Measurements from ENCODE around the gene CYP46A1.

The CYP46A1 gene

DNA sequence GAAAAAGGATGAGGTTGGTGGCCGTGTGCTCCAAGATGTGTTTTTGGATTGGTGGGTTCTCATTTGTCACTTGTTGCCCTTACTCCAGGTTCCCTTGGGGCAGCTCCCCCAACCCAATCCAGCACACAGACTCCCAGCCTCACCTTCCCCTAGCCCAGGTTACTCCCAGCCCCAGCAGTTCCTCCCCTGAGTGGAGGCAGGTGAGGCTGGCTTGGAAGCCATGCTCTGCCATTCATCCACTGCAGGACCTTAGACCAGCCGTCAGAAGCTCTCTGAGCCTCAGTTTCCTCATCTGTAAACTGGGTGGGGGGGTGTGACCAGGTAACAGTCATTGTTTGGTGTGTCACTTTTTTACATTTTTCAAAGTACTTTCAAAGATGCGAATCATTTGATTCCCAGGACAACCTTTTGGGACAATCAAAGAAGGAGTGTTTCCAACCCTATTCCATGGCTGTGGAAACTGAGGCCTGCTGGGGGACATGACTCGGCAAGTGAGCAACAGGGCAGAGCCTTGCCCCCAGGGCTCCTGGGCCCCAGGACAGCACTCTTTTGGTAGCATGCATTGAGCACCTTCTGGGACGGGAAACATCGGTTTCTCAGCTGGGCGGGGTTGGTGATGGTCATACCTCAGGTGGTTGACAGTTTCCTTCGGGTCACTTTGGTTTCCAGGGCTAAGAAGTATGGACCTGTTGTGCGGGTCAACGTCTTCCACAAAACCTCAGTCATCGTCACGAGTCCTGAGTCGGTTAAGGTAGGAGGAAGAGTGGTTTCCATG is 7.2 kb downstream of the CYP46A1 start:
- H3K27me3 Mint-ChIP-seq: peaks cover 35 to 54% of the 10 kb centered on the region in 2 donors
- no peak overlapping the region for H3K27ac Mint-ChIP-seq
- no peak for DNase-seq
- no peaks in the 10 kb centered on the region for H3K36me3 Mint-ChIP-seq (ENCODE audit: insufficient read depth)
- no peak overlapping the region for H3K4me3 Mint-ChIP-seq
- no peak for ATAC-seq (replicated peaks)
- peaks cover 7 to 12% of the 10 kb centered on the region in 2 donors for H3K4me1 Mint-ChIP-seq (ENCODE audit: low read depth in 2 of 2)
- no peaks in the 10 kb centered on the region for H3K9me3 Mint-ChIP-seq

DNA sequence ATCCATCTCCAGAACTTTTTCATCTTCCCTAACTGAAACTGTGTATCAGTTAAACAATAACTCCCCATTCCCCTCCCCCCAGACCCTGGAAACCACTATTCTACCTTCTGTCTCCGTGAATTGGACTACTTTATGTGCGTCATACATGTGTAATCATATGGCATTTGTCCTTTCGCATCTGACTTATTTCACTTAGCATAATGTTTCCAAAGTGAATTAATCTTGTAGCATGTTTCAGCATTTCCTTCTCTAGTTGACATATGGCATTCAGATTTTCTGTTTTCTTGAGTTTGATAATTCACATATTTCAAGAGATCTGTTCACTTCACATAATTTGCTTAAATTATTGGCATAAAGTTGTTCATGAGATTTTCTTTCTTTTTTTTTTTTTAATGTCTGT is 9.8 kb downstream of the CYP46A1 start:
- no peak for ATAC-seq (replicated peaks)
- Mint-ChIP-seq H3K4me3 (no peak overlapping the region), H3K36me3 (ENCODE audit: insufficient read depth) (no peaks in the 10 kb centered on the region), H3K27me3 (peaks cover 27 to 37% of the 10 kb centered on the region in 2 donors), H3K9me3 (no peaks in the 10 kb centered on the region), H3K27ac (no peak overlapping the region), H3K4me1 (ENCODE audit: low read depth in 2 of 2) (peaks cover under 1 to 7% of the 10 kb centered on the region in 2 donors)
- DNase-seq: no peak

DNA sequence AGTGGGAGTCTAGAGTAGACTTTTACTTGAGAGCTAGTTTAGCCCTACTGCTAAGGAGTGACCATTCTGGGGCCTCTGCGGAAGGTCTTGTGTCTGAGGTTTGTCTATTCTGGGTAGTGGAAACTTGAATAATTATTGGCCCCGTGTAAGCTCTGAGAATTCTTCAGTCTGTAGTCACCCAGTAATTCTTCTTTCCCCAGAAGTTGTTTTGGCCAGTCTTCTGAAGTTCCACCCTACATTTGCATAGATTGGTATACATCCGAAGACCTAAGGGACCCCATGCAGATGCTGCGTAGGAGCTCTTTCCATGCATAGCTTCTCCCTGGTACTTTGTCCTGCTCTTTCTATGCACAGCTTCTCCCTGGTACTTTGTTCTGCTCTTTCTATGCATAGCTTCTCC is 12.8 kb downstream of the CYP46A1 start:
- Mint-ChIP-seq H3K4me3 (no peak overlapping the region), H3K27ac (no peak overlapping the region)

DNA sequence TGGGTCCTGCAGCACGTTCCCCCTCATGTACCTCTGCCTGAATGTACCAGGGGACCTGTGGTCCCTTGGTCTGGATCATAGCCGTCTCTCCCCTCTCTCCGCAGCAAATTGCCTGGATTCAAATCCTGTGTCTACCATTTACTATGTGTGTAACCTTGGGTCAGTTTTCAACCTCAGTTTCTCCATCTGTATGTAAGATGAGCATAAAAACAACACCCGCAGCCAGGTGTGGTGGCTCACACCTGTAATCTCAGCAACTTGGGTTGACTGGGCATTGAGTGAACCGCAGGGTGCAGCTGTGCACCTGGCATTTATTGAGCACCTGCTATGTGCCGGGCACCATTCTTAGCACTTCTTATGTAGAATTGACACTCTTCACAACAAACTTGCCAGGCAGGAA is 14.1 kb downstream of the CYP46A1 start:
- H3K4me1 Mint-ChIP-seq (ENCODE audit: low read depth in 2 of 2): peaks cover 6 to 12% of the 10 kb centered on the region in 2 donors
- DNase-seq (no peak), ATAC-seq (replicated peaks) (no peak)
- peaks cover 6 to 11% of the 10 kb centered on the region in 2 donors for H3K27me3 Mint-ChIP-seq
- no peak overlapping the region for H3K27ac Mint-ChIP-seq
- no peaks in the 10 kb centered on the region for H3K36me3 Mint-ChIP-seq (ENCODE audit: insufficient read depth)
- peaks cover 5 to 12% of the 10 kb centered on the region in 2 donors for H3K9me3 Mint-ChIP-seq
- no peak overlapping the region for H3K4me3 Mint-ChIP-seq

More for the DNA sequence above, 12.8 kb downstream of the CYP46A1 start:
- H3K9me3 Mint-ChIP-seq: peaks cover 0 to 2% of the 10 kb centered on the region in 2 donors
- H3K4me1 Mint-ChIP-seq (ENCODE audit: low read depth in 2 of 2): peaks cover 6 to 12% of the 10 kb centered on the region in 2 donors
- no peak for DNase-seq
- H3K36me3 Mint-ChIP-seq (ENCODE audit: insufficient read depth): no peaks in the 10 kb centered on the region
- ATAC-seq (replicated peaks): no peak
- H3K27me3 Mint-ChIP-seq: peaks cover 6 to 8% of the 10 kb centered on the region in 2 donors

DNA sequence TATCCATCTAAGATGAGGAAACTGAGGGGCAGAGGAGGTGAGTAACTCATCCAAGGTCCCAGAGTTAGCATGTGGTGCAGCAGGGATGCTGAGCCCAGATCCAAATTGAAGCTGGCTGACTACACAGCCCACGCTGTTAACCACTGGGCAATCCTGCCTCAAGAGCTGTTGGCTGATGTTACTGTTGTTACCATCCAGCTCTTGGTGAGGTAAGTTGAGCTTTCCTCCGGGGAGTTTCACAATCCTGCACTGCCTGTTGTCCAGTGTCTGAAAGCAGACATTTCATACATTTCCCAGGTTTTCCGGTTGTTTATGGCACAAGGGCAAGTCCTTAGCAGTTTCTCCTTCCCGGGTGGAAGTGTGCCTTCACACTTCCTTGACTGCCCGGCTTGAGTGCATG is 14.5 kb downstream of the CYP46A1 start:
- H3K4me3 Mint-ChIP-seq: peak overlapping the region in 1 of 2 donors; percentile 51
- DNase-seq (no peak), ATAC-seq (replicated peaks) (no peak)
- H3K4me1 Mint-ChIP-seq (ENCODE audit: low read depth in 2 of 2): peaks cover 6 to 12% of the 10 kb centered on the region in 2 donors
- peak overlapping the region in 1 of 2 donors; percentile 41 for H3K27ac Mint-ChIP-seq
- H3K27me3 Mint-ChIP-seq: peaks cover 9 to 15% of the 10 kb centered on the region in 2 donors
- H3K36me3 Mint-ChIP-seq (ENCODE audit: insufficient read depth): no peaks in the 10 kb centered on the region
- H3K9me3 Mint-ChIP-seq: peaks cover 9 to 16% of the 10 kb centered on the region in 2 donors

DNA sequence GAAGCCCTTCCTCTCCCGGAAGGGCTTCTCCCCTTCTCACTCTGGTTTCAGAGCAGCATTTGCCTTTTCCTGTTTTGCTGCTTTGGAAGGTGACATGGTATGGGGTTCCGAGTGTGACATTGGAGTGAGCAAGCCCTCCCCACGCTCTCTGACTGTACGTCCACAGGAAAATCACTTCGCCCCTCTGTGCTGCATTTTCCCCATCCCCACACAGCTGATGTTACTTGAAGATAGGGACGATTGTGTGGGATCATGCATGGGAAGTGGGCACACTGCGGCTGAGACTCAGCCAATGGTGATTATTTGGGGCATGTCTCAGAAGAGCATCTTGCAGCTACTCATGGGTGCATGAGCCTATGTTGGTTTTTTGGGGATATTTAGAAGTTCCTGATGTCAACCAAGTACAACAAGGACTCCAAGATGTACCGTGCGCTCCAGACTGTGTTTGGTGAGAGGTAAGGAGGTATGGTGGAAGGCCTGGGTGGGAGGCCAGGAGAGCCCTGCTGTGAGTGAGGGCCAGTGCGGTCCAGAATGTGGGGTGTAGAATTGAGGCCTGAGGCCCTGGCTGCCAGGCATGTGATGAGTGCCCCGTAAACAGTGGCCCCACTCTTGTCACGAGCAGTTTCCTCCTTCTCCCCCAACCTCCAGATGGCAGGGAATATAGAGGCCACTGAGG is 15.1 kb downstream of the CYP46A1 start:
- H3K4me1 Mint-ChIP-seq (ENCODE audit: low read depth in 2 of 2): peaks cover 6 to 12% of the 10 kb centered on the region in 2 donors
- peaks cover 9 to 18% of the 10 kb centered on the region in 2 donors for H3K9me3 Mint-ChIP-seq
- H3K27ac Mint-ChIP-seq: peak overlapping the region in 1 of 2 donors; percentile 41
- H3K4me3 Mint-ChIP-seq: peak overlapping the region in 1 of 2 donors; percentile 51
- ATAC-seq (replicated peaks): peak; percentile 29
- no peaks in the 10 kb centered on the region for H3K36me3 Mint-ChIP-seq (ENCODE audit: insufficient read depth)
- no peak for DNase-seq
- peaks cover 11 to 19% of the 10 kb centered on the region in 2 donors for H3K27me3 Mint-ChIP-seq

DNA sequence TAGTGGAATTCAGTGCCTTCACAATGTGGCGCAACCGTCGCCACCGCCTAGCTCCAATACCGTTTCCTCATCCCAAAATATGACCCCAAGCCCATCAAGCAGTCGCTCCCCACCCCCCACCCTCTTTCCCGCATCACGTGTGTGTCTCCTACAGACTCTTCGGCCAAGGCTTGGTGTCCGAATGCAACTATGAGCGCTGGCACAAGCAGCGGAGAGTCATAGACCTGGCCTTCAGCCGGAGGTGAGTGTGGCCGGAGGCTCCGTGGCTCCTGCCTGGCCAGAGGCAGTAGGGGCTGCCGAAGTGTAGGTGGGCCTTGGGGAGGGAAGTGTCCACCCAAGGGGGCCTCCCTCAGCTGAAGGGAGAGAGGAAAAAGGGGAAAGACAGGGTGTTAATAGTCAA is 15.8 kb downstream of the CYP46A1 start:
- Mint-ChIP-seq H3K9me3 (peaks cover 9 to 18% of the 10 kb centered on the region in 2 donors), H3K4me1 (ENCODE audit: low read depth in 2 of 2) (peaks cover 6 to 12% of the 10 kb centered on the region in 2 donors), H3K27me3 (peaks cover 17 to 26% of the 10 kb centered on the region in 2 donors), H3K4me3 (no peak overlapping the region), H3K27ac (no peak overlapping the region), H3K36me3 (ENCODE audit: insufficient read depth) (no peaks in the 10 kb centered on the region)
- ATAC-seq (replicated peaks) (no peak), DNase-seq (no peak)

DNA sequence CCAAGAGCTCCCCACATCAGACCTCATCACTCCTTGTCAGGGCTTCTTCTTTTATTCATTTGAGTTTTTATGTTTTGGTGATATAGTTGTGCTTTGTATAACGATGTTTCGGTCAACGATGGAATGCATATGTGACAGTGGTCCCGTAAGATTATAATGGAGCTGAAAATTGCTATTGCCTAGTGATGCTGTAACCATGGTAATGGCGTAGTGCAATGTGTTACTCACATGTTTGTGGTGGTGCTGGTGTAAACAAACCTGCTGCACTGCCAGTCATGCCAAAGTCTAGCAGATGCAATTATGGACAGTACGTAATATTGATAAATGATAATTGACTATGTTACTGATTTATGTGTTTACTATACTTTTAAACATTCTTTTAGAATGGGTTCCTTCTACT is 16.3 kb downstream of the CYP46A1 start:
- Mint-ChIP-seq H3K4me1 (ENCODE audit: low read depth in 2 of 2) (peaks cover 6 to 12% of the 10 kb centered on the region in 2 donors), H3K4me3 (no peak overlapping the region), H3K9me3 (peaks cover 9 to 18% of the 10 kb centered on the region in 2 donors), H3K36me3 (ENCODE audit: insufficient read depth) (no peaks in the 10 kb centered on the region), H3K27me3 (peaks cover 18 to 27% of the 10 kb centered on the region in 2 donors), H3K27ac (no peak overlapping the region)
- DNase-seq: no peak
- no peak for ATAC-seq (replicated peaks)

DNA sequence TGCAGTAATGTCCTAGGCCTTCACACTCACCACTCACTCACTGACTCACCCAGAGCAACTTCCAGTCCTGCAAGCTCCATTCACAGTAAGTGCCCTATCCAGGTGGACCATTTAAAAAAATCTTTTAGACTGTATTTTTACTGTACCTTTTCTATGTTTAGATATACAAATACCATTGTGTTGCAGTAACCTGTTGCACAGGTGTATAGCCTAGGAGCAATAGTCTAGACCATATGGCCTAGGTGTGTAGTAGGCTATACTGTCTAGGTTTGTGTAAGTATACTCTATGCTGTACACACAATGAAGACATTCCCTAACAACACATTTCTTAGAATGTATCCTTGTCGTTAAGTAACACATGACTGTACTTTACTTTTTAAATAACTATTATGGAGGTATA is 17.2 kb downstream of the CYP46A1 start:
- Mint-ChIP-seq H3K27ac (no peak overlapping the region), H3K9me3 (peaks cover 9 to 18% of the 10 kb centered on the region in 2 donors), H3K27me3 (peaks cover 18 to 31% of the 10 kb centered on the region in 2 donors), H3K4me3 (no peak overlapping the region), H3K4me1 (ENCODE audit: low read depth in 2 of 2) (peaks cover 6 to 12% of the 10 kb centered on the region in 2 donors), H3K36me3 (ENCODE audit: insufficient read depth) (no peaks in the 10 kb centered on the region)
- ATAC-seq (replicated peaks) (no peak), DNase-seq (no peak)

DNA sequence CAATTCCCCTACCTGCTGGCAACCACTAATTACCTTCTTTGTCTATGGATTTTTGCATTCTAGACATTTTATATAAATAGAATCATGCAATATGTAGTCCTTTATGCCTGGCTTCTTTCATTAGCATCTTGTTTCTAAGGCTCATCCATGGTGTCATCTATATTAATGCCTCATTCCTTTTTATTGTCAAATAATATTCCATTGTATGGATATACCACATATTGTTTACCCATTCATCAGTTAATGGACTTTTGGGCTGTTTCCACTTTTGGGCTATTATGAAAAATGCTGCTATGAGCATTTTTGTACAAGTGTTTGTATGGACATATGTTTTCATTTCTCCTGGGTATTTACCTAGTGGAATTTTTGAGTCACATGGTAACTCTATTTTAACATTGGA is 18.0 kb downstream of the CYP46A1 start:
- Mint-ChIP-seq H3K36me3 (ENCODE audit: insufficient read depth) (no peaks in the 10 kb centered on the region), H3K4me3 (no peak overlapping the region), H3K27me3 (peaks cover 18 to 40% of the 10 kb centered on the region in 2 donors), H3K4me1 (ENCODE audit: low read depth in 2 of 2) (peaks cover 6 to 12% of the 10 kb centered on the region in 2 donors), H3K27ac (no peak overlapping the region), H3K9me3 (peaks cover 9 to 18% of the 10 kb centered on the region in 2 donors)
- ATAC-seq (replicated peaks) (no peak), DNase-seq (no peak)

DNA sequence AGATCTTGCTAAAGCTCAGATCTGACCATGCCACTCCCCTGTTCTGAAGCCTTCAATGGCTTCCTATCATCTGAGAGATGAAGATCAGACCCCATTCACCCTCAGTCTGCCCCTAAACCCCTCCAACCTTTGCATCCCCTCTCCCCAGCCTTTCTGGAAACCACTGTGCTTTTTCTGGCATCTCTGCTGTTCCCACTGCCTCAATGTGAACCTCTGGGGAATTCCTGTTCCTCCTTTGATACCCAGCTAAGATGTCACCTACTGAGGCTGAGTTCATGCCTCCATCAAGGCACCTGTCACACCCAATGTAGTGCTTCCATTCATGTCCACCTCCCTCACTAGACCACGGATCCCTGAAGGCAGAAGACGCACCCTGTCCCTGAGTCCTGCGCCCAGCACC is 19.3 kb downstream of the CYP46A1 start:
- ATAC-seq (replicated peaks) (no peak), DNase-seq (no peak)
- H3K27me3 Mint-ChIP-seq: peaks cover 14 to 37% of the 10 kb centered on the region in 2 donors
- peaks cover 9 to 18% of the 10 kb centered on the region in 2 donors for H3K9me3 Mint-ChIP-seq
- no peaks in the 10 kb centered on the region for H3K36me3 Mint-ChIP-seq (ENCODE audit: insufficient read depth)
- peaks cover 6 to 9% of the 10 kb centered on the region in 2 donors for H3K4me1 Mint-ChIP-seq (ENCODE audit: low read depth in 2 of 2)
- no peak overlapping the region for H3K4me3 Mint-ChIP-seq
- no peak overlapping the region for H3K27ac Mint-ChIP-seq

DNA sequence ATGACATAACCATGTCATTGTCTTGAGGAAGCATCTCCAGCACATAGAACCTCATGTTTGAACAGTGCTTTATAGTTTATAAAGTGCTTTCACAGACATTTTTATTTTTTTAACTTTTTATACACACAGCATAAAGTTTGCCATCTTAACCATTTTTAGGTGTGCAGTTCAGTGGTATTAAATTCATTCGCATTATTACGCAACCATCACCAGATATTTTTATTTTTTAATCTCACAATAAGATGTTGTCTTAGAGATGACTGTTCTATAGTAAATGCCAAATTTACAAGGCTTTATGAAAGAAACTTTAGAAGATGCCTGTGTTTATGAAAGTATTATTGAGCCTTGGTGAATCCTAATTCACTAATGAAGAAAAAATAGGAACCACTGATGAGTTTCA is 19.9 kb downstream of the CYP46A1 start:
- H3K27me3 Mint-ChIP-seq: peaks cover 18 to 34% of the 10 kb centered on the region in 2 donors
- DNase-seq (no peak), ATAC-seq (replicated peaks) (no peak)
- peaks cover 3 to 4% of the 10 kb centered on the region in 2 donors for H3K4me1 Mint-ChIP-seq (ENCODE audit: low read depth in 2 of 2)
- H3K36me3 Mint-ChIP-seq (ENCODE audit: insufficient read depth): no peaks in the 10 kb centered on the region
- H3K4me3 Mint-ChIP-seq: no peak overlapping the region
- H3K27ac Mint-ChIP-seq: no peak overlapping the region
- H3K9me3 Mint-ChIP-seq: peaks cover 9 to 18% of the 10 kb centered on the region in 2 donors

DNA sequence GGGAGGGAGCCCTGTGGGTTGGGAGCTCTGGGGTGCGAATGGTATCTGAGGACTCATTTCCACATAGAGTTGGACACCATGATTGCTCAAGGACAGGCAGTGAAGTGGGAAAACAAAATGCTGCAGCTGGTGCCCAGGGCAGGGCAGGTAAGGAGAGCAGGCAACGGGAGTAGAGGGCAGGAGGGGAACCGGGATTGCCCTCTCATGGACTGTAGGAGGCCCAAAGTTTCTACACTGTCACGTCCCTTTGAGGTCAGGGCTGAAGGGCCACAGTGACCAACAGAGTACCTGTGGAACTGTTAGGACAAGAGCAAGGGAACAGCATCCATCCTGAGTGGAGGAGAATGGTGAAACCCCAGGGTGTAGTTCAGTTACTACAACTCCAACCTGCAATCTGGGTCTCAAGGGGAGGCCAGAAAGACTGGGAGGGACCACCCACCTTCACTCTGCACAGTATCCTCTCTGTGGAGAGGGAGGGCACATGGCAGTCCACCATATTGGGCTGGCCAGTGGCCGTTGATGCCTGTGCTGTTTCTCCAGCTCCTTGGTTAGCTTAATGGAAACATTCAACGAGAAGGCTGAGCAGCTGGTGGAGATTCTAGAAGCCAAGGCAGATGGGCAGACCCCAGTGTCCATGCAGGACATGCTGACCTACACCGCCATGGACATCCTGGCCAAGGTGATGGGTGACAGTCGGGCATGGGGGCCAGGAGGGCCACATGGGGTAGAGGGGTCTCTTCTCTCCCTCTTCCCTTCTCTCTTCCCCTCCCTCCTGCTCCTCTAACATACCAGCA is 22.2 kb downstream of the CYP46A1 start:
- ATAC-seq (replicated peaks): no peak
- no peak overlapping the region for H3K4me3 Mint-ChIP-seq
- no peak overlapping the region for H3K27ac Mint-ChIP-seq

More for the DNA sequence above, 22.2 kb downstream of the CYP46A1 start:
- Mint-ChIP-seq H3K27me3 (peaks cover 18 to 34% of the 10 kb centered on the region in 2 donors), H3K36me3 (ENCODE audit: insufficient read depth) (no peaks in the 10 kb centered on the region), H3K9me3 (peaks cover 9 to 18% of the 10 kb centered on the region in 2 donors), H3K4me1 (ENCODE audit: low read depth in 2 of 2) (no peaks in the 10 kb centered on the region)
- no peak for DNase-seq

Measured in effector memory CD8-positive, alpha-beta T cell (primary cell).